Measurements from ENCODE around the gene WAS.
"Not testable (repeated sequence)": the region's sequence is repeated elsewhere in the genome, so short reads cannot be mapped to it uniquely, and the experiment has no call there.

DNA sequence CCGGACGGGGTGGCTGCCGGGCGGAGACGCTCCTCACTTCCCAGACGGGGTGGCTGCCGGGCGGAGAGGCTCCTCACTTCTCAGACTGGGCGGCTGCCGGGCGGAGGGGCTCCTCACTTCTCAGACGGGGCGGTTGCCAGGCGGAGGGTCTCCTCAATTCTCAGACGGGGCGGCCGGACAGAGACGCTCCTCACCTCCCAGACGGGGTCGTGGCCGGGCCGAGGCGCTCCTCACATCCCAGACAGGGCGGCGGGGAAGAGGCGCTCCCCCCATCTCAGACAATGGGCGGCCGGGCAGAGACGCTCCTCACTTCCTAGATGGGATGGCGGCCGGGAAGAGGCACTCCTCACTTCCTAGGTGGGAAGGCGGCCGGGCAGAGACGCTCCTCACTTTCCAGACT, 23.9 kb upstream of the WAS start:
- not testable (repeated sequence) for TF ChIP-seq EZH2 (IDR thresholded peaks at IDR 0.05); POLR2AphosphoS5 (IDR thresholded peaks at IDR 0.05; ENCODE audit: borderline replicate concordance, low read depth, low read length); FOXP2 (optimal IDR thresholded peaks at IDR 0.05; ENCODE audit: control extremely low read depth, extremely low read length, insufficient read depth)
